Gastroesophageal sphincter (tissue), 3 donors: ENCODE data around the gene CDH23.

Experiments used
- POLR2A ChIP-seq, 2 donors: fragments of 450-650 bp; IDR thresholded peaks; one replicate each; pipeline ENCODE4 v1.6.1; 2017; ENCODE audit warnings: antibody characterized with exemption in 2 of 2, mild to moderate bottlenecking in 2 of 2, moderate library complexity in 1 of 2
- TF ChIP-seq, protein P1 (sequence below), 4 experiments: fragments of 200-600 bp in 2 of 4; fragments of 450-650 bp in 2 of 4; sonication (generic) in 1 of 4; IDR thresholded peaks; one replicate each; pipeline ENCODE4 v1.5.1; 2017 to 2019; ENCODE audit warnings: antibody characterized with exemption in 4 of 4, mild to moderate bottlenecking in 2 of 4, moderate library complexity in 2 of 4

DNA sequence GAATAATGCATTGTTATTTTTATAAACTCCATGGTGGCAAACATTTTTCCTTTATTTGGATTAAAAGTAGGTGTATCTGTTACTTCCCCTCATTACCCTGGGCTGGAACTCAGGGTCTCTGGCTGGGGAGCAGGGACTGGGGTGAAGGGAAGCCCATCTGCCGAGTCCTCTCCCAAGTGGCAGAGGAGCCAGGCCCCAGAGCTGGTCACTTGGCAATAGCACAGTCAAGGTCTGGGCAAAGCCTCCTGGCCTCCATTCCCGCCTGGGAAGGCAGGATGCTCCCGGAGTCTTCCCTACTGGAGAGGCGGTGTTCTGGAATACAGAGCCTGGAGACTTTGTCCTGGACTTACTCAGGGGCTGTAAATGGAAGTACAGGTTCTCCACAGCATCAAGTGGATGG, 76.2 kb downstream of the CDH23 start:
- TF ChIP-seq, protein P1, sequence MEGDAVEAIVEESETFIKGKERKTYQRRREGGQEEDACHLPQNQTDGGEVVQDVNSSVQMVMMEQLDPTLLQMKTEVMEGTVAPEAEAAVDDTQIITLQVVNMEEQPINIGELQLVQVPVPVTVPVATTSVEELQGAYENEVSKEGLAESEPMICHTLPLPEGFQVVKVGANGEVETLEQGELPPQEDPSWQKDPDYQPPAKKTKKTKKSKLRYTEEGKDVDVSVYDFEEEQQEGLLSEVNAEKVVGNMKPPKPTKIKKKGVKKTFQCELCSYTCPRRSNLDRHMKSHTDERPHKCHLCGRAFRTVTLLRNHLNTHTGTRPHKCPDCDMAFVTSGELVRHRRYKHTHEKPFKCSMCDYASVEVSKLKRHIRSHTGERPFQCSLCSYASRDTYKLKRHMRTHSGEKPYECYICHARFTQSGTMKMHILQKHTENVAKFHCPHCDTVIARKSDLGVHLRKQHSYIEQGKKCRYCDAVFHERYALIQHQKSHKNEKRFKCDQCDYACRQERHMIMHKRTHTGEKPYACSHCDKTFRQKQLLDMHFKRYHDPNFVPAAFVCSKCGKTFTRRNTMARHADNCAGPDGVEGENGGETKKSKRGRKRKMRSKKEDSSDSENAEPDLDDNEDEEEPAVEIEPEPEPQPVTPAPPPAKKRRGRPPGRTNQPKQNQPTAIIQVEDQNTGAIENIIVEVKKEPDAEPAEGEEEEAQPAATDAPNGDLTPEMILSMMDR (IDR thresholded peaks at IDR 0.05), result no peak
- no peak for TF ChIP-seq POLR2A (IDR thresholded peaks at IDR 0.05)
